Stomach (tissue), 4 donors: ENCODE measurements around the gene DARS2.

ENCODE experiments used
- POLR2A ChIP-seq, 4 donors: fragments of 450-650 bp; IDR thresholded peaks; one replicate each; pipeline ENCODE4 v1.6.1; 2016; ENCODE audit warnings: antibody characterized with exemption in 4 of 4, control low read depth in 2 of 4, mild to moderate bottlenecking in 1 of 4, moderate library complexity in 1 of 4
- TF ChIP-seq, protein P1 (sequence below), 7 experiments: fragments of 450-650 bp in 4 of 7; fragments of 200-600 bp in 3 of 7; sonication (generic) in 3 of 7; IDR thresholded peaks; one replicate each; pipeline ENCODE4 v1.5.1; 2016 to 2019; ENCODE audit warnings: antibody characterized with exemption in 7 of 7, control low read depth in 2 of 7, mild to moderate bottlenecking in 1 of 7

DNA sequence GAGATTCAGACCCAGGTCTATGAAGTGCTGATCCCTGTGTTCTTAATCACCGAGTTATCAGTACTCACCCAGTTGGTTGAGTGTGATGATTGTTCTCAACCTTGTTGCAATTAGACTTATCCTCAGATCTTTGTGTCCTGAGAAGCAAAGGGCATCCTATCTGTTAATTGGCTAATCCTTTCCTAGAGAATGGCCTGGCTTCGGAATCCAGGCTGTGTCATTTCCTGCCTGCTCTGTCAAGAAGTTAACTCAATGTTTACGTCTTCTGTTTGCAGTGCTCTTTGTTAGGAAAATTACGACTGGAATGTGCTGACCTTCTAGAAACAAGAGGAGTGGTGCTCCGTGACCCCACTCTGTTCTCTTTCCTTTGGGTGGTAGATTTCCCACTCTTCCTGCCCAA, 28.6 kb downstream of the DARS2 start:
- TF ChIP-seq, protein P1, sequence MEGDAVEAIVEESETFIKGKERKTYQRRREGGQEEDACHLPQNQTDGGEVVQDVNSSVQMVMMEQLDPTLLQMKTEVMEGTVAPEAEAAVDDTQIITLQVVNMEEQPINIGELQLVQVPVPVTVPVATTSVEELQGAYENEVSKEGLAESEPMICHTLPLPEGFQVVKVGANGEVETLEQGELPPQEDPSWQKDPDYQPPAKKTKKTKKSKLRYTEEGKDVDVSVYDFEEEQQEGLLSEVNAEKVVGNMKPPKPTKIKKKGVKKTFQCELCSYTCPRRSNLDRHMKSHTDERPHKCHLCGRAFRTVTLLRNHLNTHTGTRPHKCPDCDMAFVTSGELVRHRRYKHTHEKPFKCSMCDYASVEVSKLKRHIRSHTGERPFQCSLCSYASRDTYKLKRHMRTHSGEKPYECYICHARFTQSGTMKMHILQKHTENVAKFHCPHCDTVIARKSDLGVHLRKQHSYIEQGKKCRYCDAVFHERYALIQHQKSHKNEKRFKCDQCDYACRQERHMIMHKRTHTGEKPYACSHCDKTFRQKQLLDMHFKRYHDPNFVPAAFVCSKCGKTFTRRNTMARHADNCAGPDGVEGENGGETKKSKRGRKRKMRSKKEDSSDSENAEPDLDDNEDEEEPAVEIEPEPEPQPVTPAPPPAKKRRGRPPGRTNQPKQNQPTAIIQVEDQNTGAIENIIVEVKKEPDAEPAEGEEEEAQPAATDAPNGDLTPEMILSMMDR (IDR thresholded peaks at IDR 0.05): no peak
- TF ChIP-seq POLR2A (IDR thresholded peaks at IDR 0.05): no peak
